HG03469 (cell line): ENCODE measurements around the gene OTUD6A.
"Not testable (repeated sequence)": the region's sequence is repeated elsewhere in the genome, so short reads cannot be mapped to it uniquely, and the experiment has no call there.

Source experiments
- ATAC-seq: cut with Tn5 transposase; IDR thresholded peaks from one replicate; pipeline ENCODE4 v1.9.1; 2021; ENCODE audit warnings: mild to moderate bottlenecking, moderate library complexity, moderate number of reproducible peaks; ENCODE audit not compliant: unreplicated experiment

The OTUD6A gene

GRCh38 chrX:70046978-70047377 lies 15.3 kb upstream of the OTUD6A start:
- no peak for ATAC-seq

DNA sequence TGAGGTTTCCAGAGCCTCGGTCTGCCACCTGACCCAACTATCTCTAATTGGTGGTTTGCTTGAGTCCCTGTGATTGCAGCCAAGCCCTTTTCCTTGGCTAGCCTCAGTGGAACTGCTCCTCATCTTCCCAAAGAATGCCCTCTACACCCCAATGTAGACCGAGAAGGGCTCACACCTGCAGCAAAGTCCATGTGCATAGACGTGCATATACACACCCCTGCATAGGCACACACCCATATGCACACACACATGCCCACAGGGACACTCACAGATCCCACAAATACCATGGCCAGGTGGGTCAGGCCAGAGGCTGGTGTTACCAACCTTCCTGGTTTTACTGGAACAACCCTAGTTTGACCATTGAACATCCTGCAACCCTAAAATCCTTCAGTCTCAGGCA lies 12.9 kb upstream of the OTUD6A start:
- ATAC-seq = no peak

DNA sequence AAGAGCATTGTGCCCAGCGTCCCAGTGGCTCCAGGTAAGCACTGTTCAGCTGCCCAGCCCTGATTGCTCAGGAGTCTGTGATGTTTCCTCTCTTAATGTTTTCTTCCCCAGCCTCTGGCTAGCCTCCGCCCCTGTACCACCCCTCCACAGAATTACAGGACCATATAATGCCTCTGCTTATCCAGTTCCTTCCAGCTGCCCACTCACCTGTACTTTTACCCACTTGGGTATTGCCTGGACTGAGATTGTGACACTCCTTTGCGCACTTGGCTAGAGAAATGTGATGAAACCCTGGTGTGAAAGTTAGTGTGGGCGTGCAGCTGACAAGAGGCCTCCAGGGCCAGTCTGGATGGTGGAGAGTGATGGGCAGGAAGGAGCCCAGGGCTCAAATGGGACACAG lies 12.3 kb upstream of the OTUD6A start, which contains the start of gene AWAT2:
Gene AWAT2, minus strand, starts transcription at position 14 of the 400 bp plus-strand sequence. Its CDS starts 6 bp downstream, at position 8.
- ATAC-seq = no peak

DNA sequence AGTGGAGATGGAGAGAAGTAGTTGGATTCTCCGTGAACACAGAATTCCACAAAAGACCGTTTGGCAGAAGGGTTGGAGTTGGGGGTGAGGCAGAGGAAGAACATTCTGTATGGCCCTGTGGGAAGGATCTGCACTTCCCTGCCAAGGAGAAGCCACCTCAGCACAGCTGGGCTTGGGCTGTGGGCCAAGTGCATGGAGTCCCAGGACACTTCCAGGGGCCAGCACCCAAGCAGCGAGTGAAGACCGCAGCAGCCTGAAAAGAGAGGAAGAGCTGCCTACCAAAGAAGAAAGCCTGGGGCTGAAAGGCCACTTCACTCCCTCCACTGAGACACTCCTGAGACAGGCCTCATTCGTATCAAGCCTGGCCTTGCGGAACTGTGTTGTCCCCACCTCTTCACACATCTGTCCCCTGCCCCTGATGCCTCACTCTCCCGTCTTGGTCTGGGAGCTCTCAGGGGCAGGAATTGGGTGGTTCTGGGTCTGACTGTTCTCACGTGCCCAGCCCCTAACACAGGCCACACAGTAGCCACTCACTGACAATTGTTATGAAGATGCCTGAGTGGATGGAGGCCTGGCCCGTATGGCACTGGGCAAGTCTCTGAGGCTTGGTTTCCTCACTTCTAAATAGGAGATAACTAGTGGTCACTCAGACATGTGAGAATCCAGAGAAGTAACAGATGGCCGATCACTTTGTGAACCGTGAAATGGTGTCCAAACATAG lies 9.2 kb upstream of the OTUD6A start:
- no peak for ATAC-seq

DNA sequence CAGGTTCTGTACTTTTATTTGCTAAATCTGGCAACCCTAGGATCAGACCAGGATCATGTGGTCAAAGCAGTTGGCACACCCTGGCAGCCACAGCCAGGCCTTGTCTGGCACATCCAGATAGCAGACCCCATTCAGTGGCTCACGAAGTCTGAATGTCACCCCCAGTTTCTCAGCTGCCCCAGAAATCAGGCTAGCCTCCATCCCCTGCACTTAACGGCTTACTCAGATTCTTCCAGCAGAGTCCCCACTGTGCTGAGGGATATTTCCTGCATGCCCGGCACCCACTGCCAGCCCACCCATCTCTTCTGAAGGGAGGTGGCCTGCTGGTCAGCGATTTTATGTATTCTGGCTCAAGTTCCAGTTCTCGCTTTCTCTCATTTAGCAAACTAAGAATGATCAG lies 7.9 kb upstream of the OTUD6A start:
- ATAC-seq = no peak

DNA sequence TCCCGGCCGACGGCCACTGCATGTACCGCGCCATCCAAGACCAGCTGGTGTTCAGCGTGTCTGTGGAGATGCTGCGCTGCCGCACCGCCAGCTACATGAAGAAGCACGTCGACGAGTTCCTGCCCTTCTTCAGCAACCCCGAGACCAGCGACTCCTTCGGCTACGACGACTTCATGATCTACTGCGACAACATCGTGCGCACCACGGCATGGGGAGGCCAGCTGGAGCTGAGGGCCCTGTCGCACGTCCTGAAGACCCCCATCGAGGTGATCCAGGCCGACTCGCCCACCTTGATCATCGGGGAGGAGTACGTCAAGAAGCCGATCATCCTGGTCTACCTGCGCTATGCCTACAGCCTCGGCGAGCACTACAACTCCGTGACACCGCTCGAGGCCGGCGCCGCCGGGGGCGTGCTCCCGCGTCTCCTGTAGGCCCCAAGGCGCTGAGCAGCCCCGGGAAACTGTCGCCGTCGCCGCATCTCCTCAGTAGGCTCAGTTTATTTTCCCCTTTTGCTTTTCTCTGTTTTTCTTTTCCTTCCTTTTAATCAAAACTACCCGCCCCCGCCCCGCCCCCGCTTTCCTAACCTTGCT lies 799 bp downstream of the OTUD6A start:
- no peak for ATAC-seq

- ATAC-seq = no peak
Measured at GRCh38 chrX:70066646-70067045, 4.4 kb downstream of the OTUD6A start.

- ATAC-seq = no peak
Measured at GRCh38 chrX:70079297-70079696, 17.0 kb downstream of the OTUD6A start.

- ATAC-seq = no peak
Measured at GRCh38 chrX:70079870-70080269, 17.6 kb downstream of the OTUD6A start.

GRCh38 chrX:70082723-70083122 lies 20.5 kb downstream of the OTUD6A start:
- no peak for ATAC-seq

DNA sequence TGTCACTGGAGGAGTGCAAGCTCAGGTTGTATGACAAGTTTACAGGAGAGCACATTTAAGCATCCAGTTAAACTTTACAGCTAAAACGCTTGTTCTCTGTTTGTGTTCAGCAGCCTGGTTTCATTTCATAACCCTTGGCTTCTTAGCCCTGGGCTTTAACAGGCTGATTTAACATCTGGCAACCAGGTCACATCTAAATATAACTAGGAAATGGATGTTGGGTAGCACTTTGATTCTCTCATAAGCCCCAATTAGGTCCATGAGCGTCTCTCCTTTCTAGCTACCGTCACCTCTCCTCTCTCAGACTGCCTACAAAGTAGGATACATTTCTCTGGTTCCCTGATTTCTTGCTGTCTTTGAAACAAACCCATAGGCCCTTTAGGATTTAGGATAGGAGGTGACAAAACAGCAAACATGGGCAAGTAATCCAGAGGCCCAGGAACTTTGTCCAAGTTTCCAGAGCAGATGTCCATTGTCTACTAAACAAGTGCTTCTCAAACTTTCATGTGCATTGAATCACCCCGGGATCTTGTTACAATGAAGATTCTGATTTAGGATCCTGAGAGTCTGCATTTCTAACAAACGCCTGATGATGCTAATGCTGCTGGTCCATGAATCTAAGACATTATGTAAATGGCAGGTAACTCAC lies 22.5 kb downstream of the OTUD6A start:
- no peak for ATAC-seq

DNA sequence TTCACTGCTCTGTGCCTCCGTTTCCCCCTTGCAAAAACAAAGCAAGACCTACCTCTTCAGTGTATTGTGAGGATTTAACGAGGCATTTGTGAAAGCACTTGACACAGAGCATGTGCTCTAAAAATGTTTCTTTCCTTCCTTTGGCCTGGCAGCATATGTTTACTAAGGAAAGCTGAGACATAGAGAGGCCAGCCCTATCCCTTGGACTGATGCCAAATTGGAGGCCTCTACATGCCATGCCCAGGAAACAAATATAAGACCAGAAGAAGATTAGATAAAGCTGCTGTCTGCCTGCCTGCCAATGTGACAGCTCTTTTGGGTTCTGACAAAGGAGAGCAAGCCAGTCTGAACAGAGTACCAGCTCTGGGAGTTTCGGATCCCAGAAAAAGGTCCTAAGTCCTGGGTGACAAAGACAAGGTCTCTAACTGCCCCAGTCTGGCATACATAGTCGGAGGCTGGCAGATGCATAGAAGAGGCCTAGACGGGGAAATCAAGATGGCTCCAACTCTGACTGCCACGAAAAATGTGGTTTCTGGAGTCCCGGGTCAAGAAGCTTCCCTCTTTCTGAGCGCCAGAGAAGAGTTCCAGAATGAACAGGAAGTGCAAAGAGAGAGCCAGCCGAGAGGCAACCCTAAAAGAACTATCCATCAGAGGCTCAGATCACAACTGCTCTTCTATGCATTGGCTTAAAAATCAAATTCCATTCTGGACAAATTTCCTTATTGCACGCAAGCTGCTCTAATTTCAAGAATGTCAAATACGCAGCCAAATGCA lies 25.8 kb downstream of the OTUD6A start:
- ATAC-seq = no peak

DNA sequence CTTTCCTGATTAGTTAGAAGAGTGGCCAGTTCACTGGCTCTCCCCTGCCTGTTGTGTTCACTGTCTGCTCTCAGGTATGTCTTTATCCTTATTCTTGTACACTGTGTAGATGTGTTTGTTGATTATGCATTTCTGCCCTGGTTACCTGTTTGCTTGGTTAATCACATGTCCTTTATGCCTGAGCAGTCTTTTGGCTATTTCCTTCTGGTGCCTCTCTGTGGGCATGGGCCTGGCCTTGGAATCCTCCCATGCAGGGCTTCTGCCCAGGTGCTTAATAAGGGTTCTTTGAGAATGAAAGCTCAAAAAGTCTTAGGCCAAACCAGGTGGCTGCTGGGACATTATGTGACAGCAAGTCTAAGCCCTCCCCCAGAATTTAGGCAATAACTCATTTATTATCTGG lies 26.5 kb downstream of the OTUD6A start:
- no peak for ATAC-seq

DNA sequence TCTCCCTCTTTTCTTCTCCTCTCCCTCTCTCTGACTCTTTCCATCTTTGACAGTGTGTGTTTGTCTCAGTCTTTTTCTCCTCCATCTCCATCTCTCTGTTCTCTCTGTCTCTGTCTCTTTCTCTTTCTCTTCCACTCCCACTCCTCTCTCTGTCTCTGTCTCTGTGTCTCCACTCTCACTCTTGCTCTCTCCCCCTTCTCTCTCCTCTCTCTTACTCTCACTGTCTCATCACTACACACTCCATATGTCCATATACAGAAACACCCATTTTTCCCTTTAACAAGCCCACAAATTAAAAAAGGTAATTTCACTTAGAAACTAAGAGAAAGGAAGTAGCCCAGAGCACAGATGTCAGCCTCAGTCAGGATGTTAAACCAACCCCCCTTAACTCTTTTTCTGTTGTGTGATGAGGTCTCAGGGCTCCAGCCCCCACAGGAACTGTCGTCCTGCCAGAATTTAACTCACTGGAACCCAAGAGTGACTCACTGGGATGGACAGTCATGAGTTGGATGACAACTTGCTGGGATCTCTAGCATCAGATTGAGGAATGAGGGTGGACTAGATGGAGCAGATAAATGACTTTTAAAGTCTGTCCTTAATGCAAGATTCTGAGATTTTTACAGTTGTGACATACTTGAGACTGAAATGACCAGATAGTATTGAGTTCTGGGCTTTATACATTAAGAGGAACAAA lies 27.5 kb downstream of the OTUD6A start:
- ATAC-seq = no peak

DNA sequence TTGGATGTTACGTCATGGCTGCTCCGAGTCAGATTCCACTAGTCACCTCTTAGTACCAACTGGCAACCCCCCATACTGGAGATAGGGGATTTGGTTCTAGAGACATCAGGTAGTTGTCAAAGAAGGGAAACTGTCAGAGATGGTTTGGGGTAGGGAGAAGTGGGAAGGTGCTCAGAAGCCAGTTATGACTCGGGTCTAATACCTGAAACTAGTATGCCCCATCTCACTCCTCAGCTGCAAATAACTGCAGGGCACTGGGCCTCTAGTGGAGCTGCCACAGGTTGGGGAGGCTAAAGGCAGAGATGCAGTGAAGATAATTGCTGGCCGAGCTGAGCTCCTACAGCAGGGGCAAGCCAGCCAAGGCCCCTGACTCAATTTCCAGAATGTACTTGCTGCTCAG lies 30.0 kb downstream of the OTUD6A start:
- ATAC-seq = no peak

GRCh38 chrX:70096052-70096451 lies 33.8 kb downstream of the OTUD6A start:
- ATAC-seq = no peak

GRCh38 chrX:70105229-70105628 lies 43.0 kb downstream of the OTUD6A start:
- no peak for ATAC-seq

DNA sequence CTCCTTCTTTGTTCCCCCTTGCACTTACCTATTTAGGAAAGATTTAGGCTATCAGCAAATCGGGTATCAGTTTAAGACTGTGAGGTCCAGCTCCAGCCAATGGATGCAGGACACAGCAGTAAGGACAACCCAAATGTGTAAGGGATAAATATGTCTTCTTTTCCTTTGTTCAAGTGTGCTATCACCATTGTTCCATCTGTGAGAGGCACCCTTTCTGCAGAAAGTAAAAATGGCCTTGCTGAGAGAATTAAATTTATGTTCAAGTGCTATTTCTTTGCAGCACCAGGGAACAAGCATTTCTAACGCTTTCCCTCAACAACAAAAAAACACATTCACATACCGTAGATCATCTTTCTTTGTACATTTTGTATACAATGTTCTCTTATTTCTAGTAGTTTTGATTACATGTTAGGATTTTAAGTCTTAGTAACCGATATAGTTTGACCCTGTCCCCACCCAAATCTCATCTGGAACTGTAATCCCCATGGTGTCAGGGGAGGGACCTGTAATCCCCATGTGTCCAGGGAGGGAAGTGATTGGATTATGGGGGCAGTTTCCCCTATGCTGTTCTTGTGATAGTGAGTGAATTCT lies 49.3 kb downstream of the OTUD6A start:
- not testable (repeated sequence) for ATAC-seq
